Stimulated activated CD4-positive, alpha-beta T cell treated with anti-CD3 and anti-CD28 coated beads, Interleukin-12 subunit alpha, Interleukin-12 subunit beta, amount 100 ng/mL, for 4 hours (primary cell): ENCODE measurements around the gene NTRK3.

Experiments used
- DNase-seq: peaks from one replicate; pipeline ENCODE4 v3.0.0-alpha.2; 2020

The NTRK3 gene

DNA sequence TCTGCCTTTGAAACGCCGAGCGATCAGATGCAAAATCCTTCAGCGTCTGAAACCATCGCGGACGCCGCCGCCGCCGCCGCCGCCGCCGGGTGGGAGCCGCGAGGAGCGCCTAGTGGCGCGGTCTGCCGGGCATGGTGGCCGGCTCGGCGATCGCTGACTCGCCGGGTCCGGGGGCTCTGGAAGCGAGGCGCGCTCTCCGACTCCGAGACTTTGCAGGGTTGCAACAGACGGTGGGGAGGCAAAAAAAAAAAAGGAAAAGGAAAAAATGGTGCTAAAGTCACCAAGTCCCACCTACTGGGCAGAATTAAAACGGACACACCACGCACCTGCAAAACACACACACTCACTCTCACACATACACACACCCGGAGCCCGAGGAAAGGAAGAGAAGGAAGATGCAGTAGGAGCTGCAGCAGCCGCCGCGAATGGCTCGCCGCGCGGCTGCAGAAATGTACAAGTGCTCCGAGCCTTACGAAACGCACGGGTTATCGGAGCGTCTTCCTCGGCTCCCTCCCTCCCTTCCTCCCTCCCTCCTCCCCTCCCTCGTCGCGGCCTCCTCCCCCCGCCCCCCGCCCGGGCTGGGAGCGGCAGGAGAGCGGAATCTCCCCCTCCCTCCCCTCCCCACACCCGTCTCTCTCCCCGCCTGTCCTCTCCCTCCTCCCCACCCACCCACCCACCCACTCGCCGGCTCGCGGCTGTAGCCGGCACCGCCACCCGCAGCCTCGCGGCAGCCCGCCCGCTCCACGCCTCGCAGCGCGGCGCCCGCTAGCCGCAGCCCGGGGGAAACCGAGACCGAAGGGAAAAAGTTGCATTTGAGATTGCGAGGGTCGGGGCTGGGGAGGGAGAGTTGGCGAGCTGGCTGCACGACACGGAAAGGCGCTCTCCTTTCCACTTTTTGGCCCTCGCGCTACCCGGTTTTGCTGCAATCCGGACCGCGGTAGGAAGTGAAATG, at the start of gene NTRK3:
NTRK3 (minus strand) TSS at position 461 of the 952 bp plus-strand sequence. CDS start 586 bp downstream, outside the sequence.
- DNase-seq: no peak

- DNase-seq: no peak
Measured at GRCh38 chr15:88303395-88303794, 46.9 kb upstream of the NTRK3 start.

- DNase-seq: no peak
Measured at GRCh38 chr15:88302373-88302772, 45.8 kb upstream of the NTRK3 start.

DNA sequence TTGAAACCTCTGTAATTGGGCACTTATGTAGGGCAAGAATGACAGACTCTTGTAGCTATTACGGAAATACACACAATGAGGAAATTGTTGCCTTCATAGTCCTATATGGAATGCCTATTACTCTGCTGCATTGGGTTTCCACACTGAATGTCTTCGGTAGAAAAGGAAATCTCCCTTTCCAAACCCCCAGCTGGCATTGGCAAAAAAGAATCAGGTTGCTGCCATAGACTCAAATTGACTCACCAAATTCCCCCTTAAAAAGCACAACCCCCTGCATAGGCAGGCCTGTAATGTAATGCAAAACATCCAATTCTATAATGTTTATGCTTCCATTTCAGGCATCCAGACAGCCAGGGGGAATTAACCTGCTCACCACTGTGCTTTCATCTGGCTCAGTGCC, 44.8 kb upstream of the NTRK3 start:
- no peak for DNase-seq

GRCh38 chr15:88300861-88301260, 44.3 kb upstream of the NTRK3 start:
- no peak for DNase-seq

- no peak for DNase-seq
Measured at GRCh38 chr15:88300089-88300488, 43.5 kb upstream of the NTRK3 start.

DNA sequence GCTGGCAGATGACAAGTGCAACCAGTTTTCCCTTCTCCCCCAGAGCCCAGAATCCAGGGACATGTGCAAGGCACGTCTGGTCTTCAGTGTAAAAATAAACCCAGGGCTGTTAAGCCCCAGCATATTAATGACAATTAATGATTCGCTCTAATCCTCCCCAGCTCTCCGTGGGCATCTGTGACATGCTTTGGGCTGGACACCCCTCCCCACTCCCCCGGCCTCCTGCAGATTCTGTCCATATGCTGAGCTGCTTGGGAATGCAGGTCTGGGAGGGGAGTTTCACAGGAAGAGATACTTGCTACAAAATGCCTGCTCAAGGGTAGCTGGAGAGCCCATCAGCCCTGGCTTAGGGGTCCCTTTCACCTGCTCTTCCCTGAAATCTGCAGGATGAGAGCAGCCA, 43.0 kb upstream of the NTRK3 start:
- no peak for DNase-seq

- DNase-seq: no peak
Measured at GRCh38 chr15:88288661-88289060, 32.1 kb upstream of the NTRK3 start.

DNA sequence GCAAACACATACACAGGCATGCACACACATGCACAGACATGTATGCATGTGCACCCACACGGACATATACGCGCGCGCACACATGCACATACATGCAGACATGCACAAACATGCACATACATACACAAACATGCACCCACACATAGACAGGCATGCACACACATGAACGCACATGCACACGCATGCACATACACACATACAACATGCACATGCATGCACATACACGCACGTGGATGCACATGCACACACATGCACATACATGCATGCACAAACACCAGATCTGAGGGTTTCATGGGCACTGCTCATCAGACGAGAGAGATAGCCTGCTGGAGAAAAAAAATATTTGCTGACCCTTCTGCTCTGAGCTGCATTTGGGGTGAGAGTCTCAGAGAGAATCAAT, 31.7 kb upstream of the NTRK3 start:
- no peak for DNase-seq

DNA sequence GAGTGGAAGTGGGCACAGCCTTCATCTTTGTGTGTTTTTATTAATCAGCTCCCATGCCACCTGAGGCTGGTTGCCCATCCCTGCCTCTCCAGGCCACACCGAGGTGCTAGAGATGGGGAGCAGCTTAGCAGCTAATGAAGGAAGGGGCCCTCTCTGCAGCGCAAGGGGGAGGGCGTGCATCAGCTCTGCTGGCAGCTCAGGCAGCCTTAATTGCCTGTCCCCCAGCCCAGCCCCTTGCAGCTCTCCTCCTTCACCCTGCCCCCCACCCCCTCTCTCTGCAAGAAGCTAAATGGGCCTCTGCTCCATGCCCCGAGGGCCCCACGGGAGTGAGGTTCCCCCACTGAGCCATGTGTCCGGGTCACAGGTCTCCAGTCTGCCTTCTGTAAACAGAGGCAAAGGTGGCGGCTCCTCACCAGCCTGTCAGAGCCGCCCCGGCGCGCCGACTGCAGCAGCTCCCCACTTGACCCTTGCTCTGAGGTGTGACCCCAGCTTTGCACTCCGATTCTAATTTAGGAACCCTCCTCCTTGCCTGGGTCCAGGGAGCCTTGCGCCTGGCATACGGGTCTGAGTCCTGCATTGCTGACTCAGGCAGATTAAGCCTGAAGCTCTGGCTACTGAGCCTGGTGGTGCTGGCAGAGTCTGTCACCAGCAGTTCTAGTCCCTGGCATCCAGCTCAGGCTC, 27.9 kb upstream of the NTRK3 start:
- DNase-seq: no peak

DNA sequence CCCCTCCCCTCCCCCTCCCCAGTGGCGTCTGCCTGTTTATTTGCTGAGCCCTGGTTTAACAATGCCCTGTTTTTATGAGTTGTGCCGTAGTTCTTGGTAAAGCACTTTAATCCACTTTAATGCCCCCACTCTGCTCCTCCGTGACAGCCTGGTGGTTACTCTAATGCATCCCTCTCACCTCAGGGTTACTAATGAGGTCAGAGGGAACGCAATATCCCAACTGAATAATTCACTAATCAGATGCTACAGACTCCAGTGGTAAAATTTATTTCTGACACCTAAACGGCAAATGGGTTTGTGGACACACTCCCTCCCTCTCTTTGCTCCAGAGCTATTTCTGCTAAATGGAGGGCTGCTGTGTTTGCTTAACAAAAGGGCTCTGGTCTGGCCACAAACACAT, 26.1 kb upstream of the NTRK3 start:
- no peak for DNase-seq

DNA sequence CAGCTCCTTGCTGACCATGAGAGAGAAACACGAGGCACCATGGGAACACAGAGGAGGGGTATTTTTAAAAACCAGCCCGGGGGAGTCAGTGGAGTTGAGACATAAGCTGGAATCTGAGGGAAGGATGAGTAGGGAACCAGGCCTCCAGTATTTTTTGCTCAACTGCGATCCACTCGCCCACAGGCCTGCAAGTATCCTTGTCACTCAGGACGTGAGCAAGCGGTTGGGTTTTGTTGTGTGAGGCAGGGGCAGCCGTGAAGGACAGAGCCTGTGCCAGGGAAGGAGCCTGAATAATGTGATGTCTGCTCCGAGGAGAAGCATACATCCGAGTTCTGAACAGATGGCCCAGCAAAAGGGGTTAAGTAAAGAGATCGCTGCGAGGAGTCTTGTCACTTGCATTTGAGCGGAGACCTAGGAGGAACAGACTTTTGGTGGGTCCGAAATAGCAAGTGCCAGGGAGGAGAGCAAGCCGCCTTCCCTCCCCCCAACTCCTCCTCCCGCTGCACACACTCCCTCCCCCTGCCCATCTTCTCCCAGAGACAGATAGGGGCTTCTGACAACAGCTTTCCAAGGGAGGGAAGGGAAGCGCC, 20.4 kb upstream of the NTRK3 start:
- no peak for DNase-seq

DNA sequence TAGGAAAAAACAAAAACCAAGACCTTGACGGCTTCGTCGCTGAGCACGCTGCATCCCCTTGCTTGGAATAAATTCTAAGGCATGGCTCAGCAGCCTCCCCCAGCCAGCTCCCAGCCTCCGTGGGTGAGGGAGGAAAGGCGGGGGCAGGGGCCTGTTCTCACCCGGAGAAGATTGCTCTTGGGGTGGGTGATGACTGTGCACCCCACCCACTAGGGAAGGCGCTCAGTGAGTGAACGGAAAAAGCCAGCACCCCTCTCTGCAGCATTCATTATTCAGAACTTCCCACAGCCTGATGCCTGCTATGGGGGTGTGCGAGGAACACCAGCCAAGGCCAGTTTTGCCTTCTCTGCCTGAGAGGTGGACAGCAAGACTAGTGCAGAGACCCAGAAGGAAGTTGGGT, 19.3 kb upstream of the NTRK3 start:
- DNase-seq: no peak

- peak; percentile 58 for DNase-seq
Measured at GRCh38 chr15:88274553-88275460, 18.3 kb upstream of the NTRK3 start.

GRCh38 chr15:88272421-88272820, 15.9 kb upstream of the NTRK3 start:
- no peak for DNase-seq

DNA sequence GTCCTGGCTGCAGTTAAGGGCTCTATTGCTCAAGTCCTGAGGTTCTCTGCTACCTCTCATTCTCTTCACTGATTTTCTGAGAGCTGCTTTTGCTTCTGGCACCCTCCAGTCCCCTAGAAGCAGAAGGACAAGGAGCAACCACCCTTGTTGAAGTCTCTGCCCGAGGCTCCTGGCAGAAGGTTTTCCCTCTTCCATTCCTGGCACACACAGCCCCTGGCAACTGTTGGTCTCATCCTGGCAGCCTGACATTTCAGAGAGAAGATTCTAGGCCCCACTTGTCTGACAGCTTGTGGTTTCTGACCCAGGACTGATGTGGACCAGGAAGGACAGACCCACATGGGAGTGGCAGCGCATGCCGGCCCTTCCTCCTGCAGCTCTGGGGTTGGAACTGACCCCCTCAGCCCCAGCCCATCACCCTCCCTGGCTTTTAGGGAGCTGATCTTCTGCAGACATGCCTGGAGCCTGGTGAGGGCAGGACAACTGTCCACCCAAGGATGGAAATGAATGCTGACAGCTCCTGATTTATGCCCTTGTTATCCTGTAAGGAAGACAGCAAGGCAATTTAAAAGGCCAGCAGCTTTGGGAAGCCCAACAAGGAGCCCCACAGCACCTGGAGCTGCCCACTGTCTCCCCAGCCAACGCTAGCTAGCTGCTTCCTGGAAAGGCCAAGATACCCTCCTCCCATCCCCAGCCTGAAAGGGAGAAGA, 13.0 kb upstream of the NTRK3 start:
- no peak for DNase-seq

- DNase-seq: no peak
Measured at GRCh38 chr15:88267720-88268119, 11.2 kb upstream of the NTRK3 start.

DNA sequence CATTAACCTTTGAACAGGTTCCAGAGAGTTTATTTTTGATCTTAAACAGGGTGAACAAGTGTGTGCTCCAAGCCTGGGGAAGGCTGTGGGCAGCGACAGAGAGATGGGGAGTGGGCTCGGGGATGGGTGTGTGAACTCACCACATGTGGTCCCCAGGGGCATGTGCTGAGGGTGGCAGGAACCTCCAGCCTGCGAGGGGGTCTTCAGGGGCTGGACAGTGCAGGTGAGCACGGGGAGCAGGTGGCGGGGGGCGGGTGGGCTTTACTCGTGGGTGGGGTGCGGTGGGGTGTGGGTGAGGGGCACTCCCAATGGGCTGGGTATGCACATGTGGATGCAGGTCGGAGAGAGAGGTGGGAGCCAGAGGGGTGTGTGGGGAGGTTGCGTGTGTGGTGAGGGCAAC, 9.6 kb upstream of the NTRK3 start:
- no peak for DNase-seq

DNA sequence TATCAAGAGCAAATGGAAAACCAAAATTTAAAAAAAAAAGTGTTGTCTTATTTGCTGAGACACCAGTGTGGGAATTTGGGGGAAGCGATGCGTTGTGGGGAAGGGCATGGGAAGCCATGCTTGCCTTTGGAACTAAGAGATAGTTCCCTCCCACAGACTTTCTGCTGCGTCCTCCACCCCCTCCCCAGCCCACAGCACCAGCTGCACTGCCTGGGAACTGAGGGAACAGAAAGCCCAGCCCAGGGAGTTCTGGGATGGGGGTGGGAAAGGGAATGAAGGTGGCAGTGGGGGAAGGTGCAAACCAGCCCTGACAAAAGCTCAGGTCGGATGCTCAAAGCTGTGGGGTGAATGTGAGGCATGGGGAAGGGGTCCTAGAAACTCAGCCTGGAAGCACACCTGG, 8.1 kb upstream of the NTRK3 start:
- DNase-seq: no peak

DNA sequence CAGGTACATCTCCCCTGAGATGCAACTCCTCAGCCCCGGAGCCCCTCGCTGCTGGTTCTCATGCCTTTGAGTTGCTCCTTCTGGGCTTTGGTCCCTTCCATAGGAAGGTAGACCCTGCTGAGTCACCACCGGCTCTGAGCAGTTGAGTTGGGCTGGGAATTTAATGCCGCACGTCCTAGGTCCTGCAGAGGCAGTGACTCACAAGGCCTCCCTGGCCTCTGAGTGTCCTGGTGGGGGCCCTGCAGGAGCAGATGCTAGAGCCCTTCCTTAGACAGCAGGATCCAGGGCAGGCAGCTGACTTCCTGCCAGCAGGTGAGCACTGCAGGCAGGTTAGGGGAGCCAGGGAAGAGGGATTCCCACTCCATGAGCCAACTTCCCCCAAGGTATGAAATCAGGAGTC, 5.5 kb upstream of the NTRK3 start:
- no peak for DNase-seq

DNA sequence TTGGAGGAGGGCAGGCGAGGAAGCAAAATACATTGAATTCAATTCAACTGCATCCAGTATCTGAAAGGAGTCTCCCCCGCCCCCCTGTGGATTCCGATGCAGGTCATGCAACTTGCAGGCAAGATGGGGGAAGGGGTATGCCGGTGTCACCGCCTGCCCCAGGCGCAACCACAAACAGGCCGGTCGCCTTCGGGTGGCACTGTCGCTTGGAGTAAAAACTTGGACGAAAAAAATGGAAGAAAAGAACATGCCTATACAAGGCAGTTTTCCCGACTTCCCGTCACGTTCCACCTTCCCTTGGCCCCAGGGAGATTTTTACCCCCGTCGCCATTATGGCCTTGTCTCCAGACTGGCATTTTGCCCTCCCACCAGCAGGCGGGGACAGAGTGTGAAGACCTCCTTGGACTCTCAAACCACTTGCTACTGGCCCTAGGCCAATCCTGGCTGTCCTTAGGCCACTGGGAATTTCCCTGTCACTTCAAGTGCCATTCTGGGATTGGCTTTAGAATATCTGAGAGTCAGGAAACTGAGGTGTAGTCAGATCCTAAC, 1.6 kb upstream of the NTRK3 start:
- DNase-seq: no peak
